Kidney capillary endothelial cell (primary cell): Measurements from ENCODE around the gene TSHZ3.

Experiments
- DNase-seq: peaks from one replicate; pipeline ENCODE4 v3.0.0-alpha.2; 2018; ENCODE audit warnings: low spot score

Gene TSHZ3

DNA sequence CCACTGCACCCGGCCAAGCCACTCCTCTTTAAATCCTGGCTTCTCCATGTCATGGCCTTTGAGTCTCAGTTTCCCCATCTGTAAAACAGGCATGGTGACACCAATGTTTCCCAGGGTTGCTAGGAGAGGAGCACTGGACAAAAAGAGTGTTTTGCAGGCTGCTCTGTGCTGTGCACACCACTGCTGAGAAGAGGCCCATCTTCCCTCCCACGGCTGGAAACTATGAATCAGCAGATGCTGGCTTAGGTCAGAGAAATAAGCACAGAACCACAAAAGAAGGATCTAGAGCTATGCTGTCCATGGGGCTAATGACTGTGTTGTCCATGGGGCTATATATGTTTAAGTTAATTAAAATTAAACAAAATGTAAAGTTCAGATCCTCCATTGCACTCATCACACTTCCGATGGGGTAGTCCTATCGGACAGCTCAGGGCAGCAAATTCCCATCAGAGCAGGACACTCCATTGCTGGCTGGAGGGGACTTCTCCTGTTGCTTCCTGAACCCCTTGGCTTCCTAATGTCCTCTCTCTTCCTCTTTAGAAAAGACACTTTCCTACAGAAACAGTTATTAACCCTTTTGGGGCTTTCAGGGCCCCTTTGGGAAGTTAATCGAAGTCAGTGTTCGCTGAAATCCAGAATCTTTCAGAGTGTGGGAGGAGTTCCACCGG lies 37.1 kb downstream of the TSHZ3 start:
- DNase-seq, result no peak

DNA sequence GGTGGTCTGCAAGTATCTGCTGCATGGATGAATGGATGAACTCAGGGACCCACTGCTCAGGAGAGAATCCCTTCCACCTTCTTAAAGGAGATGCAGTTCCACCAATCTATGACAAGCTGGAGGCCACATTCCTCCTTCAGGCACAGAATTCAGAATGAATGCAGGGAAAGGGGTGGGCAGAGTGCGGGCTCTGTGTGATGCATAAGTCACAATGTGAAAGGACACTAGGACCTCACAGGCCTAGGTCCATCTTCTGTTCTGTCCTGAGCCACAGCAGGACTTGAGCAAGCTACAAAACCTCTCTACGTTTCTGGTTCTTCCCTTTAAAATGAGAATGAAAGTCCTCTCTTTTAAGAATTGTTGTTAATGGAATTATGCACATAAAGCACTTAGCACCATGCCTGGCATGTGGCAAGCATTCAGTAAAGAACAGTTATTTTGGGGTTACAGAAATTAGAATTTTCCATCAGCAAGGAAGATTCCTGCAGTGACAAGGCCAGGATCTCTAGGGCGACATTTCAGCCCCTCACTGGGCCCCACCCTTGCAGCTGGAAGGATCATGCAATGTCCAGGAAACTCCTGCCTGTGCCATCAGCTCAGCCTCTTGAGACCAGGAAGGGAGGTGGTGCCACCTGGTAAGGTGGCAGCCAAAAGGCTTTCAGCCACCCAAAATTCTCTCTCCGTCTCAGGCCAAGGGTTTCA lies 38.7 kb downstream of the TSHZ3 start:
- no peak for DNase-seq

DNA sequence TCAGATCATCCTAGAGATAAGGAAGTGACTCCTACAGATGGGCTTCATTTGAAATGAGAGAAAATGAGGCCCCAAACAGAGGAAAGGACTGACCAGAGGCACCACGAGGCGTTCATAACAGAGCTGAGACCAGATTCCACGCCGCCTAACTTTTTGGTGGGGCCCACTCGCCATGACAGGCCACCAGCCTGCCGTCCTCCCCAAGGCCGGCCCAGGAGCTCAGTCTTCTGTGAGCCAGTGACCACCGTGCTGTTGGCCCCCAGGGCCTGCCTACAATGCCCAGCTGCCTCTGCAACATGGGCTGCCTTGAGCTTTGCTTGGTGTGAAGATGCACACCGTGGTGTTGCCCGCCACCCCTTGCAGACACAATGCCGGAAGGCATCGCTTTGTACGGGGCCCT lies 40.5 kb downstream of the TSHZ3 start:
- DNase-seq, result no peak

DNA sequence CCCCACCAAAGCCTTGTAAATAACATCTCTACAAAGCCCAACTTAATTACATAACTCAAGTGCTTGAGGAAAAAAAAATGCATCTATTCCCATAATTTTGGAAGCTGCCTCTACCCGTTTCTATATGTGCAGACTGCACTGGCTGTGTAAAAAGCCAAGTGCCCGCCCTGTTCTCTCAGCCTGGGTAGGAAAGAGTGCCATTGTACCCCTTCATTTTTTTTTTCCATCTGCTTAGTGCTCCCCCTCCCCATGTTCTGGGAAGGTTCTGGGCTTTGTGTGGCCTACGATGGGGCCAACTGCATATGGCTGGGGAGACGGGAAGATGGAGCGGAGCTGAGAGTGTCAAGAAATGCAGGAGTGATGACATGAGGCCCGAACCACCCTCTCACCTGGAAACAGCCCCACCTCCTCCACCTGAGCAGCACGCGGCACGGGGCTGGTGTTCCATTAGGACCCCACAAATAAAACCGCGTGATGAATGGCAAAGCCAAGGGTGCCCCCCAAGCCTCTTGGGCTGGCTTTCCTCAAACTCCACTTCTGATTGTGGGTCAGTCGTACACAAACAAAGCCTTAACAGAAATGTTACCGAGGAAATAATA lies 42.1 kb downstream of the TSHZ3 start:
- no peak for DNase-seq

DNA sequence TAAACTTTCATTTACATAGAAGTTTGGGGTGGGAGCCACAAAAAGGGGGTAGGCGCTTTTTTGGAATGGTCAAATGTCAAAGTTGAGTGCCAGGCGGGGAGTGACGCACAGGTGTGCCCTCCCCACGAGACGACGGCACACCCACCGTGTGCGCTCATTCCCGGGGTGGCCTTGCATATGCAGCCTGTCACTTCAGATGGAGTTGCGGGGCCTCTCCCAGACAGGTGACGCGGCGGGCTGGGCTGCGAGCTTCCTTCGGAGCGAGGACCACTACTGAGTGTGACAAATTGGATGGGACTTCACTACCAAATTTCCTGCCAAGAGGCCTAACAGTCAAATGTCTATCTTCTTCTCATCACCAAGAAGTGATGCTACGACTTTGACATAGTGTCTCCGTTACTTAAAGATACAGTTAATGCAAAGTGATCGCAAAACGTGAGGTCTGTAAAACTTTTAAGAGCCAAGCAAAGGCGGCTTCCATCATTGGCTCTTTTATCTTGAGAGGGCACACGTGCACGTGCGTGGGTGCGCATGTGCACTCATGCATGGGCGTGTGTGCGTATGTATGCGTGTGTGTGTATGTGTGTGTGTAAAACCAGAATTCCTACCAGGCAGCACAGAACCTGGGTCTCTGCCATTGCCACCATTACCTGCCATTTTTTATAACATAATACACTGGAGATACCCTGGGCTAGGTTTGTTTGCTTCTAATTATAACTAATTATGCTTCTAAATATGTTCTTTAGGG lies 43.1 kb downstream of the TSHZ3 start:
- DNase-seq, result no peak

DNA sequence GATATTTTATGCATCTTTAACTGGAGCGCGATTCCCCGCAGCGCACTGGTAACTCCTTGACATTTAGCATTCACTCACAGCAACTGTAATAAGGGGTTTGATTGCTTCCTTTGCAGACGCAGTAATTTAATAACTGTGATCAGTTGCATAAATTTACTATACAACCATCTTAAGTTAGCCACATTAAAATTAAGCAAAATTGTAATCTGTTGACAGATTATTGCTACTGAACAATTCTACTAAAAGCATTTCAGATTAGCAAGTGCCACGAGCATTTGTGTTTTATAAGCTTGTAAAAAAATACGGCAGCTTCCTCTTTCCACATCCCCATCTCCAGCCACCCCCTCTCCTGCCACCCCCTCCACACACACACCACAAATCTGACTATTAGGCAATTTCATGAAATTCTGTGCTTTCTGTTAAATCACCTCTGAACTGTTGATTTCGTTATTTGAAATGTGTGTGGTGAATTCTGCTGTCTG lies 44.4 kb downstream of the TSHZ3 start:
- no peak for DNase-seq

DNA sequence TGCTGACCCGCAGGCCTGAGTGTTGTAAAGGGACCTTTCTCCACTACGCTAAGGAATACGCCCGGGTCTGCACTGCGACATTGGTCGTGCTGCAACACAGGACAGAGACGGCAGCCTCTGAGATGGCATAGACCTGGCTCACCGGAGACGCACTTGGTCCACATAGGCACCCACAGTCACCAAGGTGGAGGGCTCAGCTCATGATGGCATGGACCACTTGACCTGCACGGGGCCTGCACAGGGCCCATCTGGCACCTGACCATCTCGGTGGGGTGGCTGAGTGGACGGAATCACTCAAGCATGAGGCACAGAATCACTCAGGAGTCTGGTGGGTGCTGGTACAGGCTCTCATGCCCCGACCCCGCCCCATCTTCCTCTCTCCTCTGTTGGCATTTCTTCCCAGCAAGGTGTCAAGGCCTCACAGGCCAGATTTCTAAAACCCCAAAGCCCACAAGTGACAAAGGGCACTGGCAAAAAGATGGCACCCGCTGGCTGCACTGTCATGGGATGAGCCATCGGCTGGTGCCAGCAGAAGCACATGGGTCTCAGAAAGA lies 45.9 kb downstream of the TSHZ3 start:
- no peak for DNase-seq

DNA sequence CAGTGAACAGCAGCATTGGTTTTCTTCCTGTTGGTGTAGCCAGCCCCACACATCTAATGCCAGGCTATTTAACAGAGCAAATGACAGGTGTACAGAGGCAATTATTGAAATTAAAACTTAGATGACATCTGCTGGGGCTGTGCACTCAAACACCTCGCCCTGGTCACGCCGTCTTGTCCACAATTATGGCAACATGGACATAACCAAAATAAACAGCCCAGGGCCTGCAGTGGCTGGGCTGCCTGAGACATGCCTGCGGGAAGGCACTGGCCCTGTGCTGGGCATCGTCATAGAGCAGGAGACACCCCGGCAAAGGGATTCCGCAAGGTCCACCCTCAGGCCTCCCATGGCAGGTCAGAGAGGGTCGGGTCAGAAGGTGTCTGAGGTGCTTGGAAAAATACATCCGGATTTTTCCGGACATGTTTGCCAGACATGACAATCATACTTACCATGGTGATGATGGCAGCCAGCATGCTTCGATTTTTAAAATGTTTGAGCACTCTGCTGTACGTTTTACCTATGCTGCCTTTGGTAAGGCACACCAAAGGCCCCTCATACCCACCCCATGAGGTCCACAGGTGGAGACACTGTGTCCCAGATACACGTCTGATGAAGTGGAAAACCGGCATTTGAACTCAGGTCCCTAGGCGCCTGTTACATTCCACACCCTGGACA lies 47.8 kb downstream of the TSHZ3 start:
- DNase-seq, result no peak

DNA sequence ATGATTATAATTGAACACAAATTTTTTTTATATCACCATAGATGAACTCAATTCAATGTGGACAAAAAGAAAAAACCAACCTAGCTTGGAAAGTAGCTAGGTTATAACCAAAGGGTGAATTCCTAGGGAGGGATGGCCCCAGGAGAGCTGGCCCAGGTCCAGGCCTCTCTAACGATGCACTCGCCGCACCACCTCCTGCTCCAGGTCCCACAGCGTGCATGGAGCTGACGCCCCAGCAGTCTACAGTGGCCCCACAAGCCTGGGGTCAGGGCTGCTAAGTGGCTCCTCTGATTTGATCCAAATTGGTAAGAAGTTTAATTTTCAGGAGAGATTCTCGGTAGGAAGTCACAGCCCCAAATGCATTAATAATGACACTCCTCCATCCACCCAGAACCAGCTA lies 48.8 kb downstream of the TSHZ3 start:
- DNase-seq, result no peak

DNA sequence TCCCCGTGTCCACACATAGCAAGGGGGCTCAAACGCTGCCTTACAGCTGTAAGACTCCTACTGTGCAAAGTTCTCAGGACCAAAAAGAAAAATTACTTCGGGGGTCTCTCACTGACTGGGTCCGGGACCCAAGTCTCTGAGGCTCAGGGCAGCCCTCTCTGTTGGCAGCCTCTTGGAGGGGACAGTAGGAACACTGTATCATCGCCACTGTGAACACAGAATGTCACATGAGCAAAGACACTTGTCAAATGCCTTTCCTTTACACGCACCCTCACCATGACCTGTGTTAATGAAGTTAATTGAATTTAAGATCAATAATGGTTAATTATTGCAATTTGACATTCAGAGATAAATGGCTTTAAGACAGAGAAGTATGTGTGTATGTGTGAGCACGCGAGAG lies 49.6 kb downstream of the TSHZ3 start:
- no peak for DNase-seq

DNA sequence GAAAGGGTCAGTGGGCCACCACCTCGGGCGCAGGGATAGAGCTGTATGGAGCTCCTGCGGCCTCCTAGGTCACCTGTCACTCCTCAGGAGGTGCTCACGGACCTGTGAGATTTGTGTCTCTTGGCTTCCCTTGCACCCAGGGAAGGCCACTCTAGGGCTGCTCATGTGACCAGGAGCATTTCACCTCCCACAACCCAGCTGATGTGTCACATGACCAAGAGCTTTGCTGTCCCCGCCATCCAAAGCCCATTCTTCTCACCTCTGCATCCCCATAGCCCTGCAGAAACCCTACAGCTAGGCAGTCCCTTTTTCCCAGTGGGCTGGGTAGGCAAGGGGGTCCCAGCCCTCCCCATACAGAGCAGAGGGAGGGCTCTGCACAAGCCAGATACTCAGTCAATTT lies 51.2 kb downstream of the TSHZ3 start:
- no peak for DNase-seq

DNA sequence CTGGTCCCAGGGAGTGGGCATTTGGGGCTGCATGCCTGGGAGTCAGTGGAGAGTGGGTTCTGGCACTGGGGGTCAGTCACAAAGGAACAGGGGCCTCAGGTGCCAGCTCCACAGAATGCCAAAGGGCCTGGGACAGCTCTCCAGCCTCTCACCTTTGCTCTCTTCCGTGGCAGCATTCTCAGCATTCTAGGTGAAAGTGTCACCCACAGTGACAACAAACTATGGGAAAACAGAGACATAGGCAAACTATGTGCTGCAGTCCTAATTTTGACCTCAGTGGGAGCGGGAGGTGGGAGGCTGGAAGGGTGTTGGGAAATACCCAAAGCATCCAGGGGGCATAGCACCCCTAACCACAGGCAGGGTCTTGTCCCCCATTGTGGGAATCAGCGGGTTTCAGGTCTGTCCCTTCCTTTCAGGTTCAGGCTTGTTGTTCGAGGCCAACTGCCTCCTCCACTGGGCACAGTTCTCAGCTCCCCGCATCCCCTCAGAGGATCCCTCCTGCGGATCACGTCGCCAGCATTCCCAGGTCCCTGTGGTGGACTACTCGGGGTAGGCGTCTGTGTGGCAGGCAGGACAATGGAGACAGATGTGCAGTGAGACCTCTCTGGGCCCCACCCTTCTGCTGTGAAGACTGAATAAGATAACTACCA lies 52.4 kb downstream of the TSHZ3 start:
- DNase-seq, result no peak

DNA sequence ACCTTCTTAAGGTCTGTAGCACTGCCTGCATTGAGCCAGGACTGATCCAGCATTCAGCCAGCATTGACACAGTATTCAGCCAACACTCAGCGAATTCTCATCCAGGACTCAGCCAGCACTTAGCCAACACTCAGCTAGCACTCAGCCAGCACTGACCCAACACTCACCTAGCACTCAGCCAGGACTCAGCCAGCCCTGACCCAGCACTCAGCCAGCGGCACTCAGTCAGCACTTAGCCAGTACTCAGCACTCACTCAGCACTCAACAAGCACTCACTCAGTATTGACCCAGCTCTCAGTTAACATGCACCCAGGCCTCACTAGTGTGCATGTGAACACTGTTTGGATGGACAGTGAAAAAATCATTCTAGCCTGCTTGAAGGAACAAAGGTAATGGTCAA lies 55.0 kb downstream of the TSHZ3 start:
- no peak for DNase-seq

DNA sequence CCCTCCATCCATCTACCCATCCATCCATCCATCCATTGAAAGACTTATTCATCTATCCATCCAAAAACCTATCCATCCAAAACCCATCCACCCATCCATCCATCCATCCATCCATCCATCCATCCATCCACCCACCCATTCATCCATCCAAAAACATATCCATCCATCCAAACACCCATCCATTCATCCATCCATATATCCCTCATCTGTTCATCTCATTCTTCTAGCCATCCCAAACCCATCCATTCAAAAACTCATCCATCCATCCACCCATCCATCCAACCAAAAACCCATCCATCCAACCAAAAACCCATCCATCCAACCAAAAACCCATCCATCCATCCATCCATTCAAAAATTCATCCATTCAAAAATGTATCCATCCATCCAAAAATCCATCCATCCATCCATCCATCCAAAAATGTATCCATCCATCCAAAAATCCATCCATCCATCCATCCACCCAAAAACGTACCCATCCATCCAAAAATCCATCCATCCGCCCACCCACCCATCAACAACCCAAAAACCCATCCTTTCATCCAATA lies 56.5 kb downstream of the TSHZ3 start:
- no peak for DNase-seq

DNA sequence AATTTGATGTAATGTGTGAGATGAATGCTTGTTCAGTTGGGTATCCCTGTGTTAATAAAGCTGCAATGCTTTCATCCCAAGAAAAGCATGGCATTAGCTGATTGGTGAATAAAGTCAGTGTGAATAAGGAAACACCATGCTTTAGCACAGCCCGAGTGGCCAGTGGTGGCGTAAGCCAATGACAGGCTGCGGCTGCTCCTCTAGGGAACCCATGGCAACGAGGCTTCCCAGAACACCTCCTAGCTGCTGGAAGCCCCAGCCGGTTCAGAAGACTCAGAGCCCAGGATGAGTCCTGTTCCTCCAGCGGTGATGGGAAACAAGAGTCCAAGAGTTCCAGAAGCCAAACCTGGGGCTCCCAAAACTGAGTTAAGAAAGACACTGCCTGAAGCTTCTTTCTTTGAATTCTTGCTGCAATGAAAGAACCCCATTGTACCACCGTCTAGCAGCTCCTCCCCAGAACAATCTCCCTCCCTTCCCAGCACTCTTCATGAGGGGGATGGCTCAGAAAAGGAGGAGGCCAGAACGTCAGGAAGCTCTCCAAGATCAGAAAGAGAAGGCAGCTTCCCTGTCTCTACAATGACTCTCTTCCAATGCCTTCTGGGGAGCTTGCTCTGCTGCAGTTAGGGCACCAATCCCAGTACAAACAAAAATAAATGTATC lies 58.2 kb downstream of the TSHZ3 start:
- DNase-seq, result no peak

DNA sequence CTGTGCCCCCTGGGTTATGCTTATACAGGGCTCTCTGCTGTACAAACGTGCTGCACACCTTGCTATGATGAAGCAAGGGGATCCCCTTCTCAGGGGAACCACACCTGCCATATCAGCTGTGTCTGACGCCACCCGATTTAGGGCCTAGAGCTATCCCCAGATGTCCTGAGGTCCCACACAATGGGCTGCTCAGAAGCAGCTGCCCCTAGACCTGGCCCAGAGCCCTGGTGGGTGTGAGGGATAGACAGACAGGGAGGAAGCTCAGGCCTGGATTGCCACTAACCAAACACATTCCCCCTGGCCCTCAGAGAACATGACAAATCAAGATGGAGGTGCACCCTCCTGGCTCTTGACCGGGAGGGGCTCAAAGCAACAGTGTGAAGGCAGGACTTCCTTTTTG lies 59.3 kb downstream of the TSHZ3 start:
- no peak for DNase-seq

DNA sequence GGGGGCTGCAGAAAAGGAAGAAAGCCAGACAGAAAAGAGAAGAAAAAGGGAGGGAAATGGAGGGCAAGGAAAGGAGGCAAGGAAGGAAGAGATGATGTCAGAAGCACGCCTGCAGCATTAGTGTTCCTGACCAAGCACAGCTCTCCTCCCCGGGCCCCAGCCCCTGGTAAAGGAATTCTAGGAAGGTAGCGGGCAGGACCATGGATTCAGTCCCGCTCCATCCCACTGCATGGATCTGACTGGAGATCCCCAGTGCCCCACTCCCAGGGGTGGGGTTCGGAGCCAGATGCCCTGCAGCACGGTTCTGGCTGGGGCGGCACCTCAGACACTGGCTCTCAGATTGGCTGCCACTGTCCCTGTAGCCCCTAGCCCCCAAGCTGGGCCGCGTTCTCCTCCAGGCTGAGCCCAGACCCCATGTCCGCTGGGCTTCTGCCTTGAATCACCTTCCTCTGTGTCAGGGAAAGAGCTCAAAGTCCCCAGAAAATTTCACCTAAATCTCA lies 59.8 kb downstream of the TSHZ3 start:
- DNase-seq, result no peak

DNA sequence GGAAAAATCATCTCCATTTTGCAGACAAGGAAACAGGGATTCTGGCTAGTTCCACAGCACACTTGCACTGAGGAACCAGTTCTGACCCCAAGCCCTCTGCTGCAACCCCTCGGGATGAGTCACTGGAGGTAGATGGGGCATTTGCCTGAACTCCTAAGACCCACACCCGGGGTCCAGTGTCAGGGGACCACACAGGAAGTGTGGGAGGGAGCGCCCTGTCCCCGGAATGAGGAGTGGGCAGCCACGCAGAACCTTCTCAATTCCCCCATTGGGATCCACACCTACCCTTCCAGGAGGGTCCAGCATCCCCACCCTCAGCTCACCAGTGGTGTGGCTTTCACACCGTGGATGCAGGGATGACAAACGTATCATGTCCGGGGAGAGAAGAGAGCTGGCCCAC lies 62.7 kb downstream of the TSHZ3 start:
- DNase-seq, result no peak

DNA sequence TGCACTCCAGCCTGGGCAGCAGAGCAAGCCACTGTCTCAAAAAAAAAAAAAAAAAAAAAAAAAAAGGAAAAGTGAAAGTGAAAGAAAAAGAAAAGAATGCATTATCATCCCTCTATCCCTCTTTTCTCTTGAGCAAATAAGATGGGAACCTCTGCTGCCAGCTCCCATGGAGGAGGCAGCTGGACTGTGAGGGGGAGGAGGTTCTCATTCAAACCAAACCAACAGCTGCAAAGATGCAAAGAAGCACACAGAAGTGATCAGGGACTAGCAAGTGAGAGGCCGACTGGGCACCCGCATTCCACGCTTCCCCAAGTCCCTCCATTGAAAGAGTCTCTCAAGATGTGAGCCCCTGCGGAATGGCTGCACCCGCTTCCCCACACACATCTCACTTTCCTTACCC lies 63.5 kb downstream of the TSHZ3 start:
- DNase-seq, result no peak

DNA sequence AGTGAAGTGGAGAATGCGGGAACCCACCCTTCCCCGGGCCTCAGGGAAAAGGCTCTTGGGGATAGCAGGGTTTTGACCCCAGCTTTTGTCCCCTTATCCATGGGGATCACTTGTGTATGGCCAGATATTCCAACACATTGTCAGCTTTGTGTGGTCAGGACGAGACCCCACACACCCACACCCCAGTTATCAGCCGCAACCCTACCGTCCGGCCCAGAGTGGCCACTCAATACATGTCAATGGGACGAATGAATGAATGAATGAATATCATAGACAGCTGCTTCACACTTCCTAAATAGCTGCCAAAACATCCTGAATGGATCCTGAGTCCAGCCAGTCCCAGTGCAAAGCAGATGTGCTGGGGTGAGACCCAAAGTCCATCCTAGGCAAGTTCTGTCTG lies 64.6 kb downstream of the TSHZ3 start:
- DNase-seq, result no peak
